WTC11 (cell line): ENCODE results near the gene MCF2L. TPM values are rescaled to one million over a fixed set of nuclear protein-coding genes. Genes with fewer than 3 reads are reported as not detected.

ENCODE experiments used
- ATAC-seq: fragments of 200-7000 bp; cut with Tn5 transposase; 2 replicates; pipeline ENCODE4 v1.10.0; 2021; ENCODE audit warnings: mild to moderate bottlenecking, moderate library complexity
- CTCF ChIA-PET: fragments of 300-600 bp; sonication (Branson Sonifier 250); formaldehyde crosslinking; loops from one replicate; lab custom pipeline; 2021; ENCODE audit warnings: antibody characterized with exemption; lab: Charles Lee
- POLR2A ChIA-PET: fragments of 350-600 bp; sonication (Branson Sonifier 250); formaldehyde crosslinking; loops from one replicate; lab custom pipeline; 2021; ENCODE audit warnings: antibody characterized with exemption; lab: Charles Lee
- DNase-seq: peaks from one replicate; pipeline ENCODE4 v3.0.0; 2021; ENCODE audit warnings: low spot score
- H3K27ac Mint-ChIP-seq: 2 replicates; pipeline ENCODE4 v1.8.0; 2021; ENCODE audit warnings: mixed read lengths
- H3K27me3 Mint-ChIP-seq: 2 replicates; pipeline ENCODE4 v1.8.0; 2021; ENCODE audit warnings: low read depth, mild to moderate bottlenecking, moderate library complexity, mixed read lengths
- H3K36me3 Mint-ChIP-seq: 2 replicates; pipeline ENCODE4 v1.8.0; 2021; ENCODE audit warnings: mixed read lengths
- H3K4me1 Mint-ChIP-seq: 2 replicates; pipeline ENCODE4 v1.8.0; 2022; ENCODE audit warnings: mixed read lengths
- H3K4me3 Mint-ChIP-seq: 2 replicates; pipeline ENCODE4 v1.8.0; 2021; ENCODE audit warnings: mild to moderate bottlenecking, moderate library complexity, mixed read lengths
- H3K9me3 Mint-ChIP-seq: 2 replicates; pipeline ENCODE4 v1.8.0; 2021; ENCODE audit warnings: mixed read lengths
- CTCF ChIP-seq: fragments of 200-600 bp; IDR thresholded peaks from 2 replicates; pipeline ENCODE4 v1.8.0; 2022; ENCODE audit warnings: antibody characterized with exemption
- E2F1 ChIP-seq: sonication (generic); formaldehyde crosslinking; IDR thresholded peaks from 2 replicates; pipeline ENCODE4 v1.8.0; 2022; ENCODE audit warnings: mild to moderate bottlenecking, missing genetic modification reagents
- E2F4 ChIP-seq: sonication (generic); formaldehyde crosslinking; IDR thresholded peaks from 2 replicates; pipeline ENCODE4 v1.8.1; 2022; ENCODE audit warnings: low read depth, mild to moderate bottlenecking, moderate library complexity, missing genetic modification reagents, borderline replicate concordance
- FOXJ3 ChIP-seq: sonication (generic); formaldehyde crosslinking; IDR thresholded peaks from 2 replicates; pipeline ENCODE4 v1.9.0; 2021; ENCODE audit warnings: missing genetic modification reagents, mild to moderate bottlenecking, borderline replicate concordance
- MAX ChIP-seq: sonication (generic); formaldehyde crosslinking; IDR thresholded peaks from 2 replicates; pipeline ENCODE4 v1.8.0; 2022; ENCODE audit warnings: mild to moderate bottlenecking, missing genetic modification reagents
- NR1H2 ChIP-seq: sonication (generic); formaldehyde crosslinking; IDR thresholded peaks from 2 replicates; pipeline ENCODE4 v1.9.0; 2021; ENCODE audit warnings: mild to moderate bottlenecking, moderate library complexity, missing genetic modification reagents
- NR2C2 ChIP-seq: sonication (generic); formaldehyde crosslinking; IDR thresholded peaks from 2 replicates; pipeline ENCODE4 v1.8.0; 2022; ENCODE audit warnings: mild to moderate bottlenecking, missing genetic modification reagents
- PREB ChIP-seq: sonication (generic); formaldehyde crosslinking; IDR thresholded peaks from 2 replicates; pipeline ENCODE4 v1.8.1; 2022; ENCODE audit warnings: mild to moderate bottlenecking, missing genetic modification reagents, moderate library complexity, borderline replicate concordance
- ZNF121 ChIP-seq: sonication (generic); formaldehyde crosslinking; IDR thresholded peaks from 2 replicates; pipeline ENCODE4 v1.8.0; 2023; ENCODE audit warnings: missing genetic modification reagents
- ZNF138 ChIP-seq: sonication (generic); formaldehyde crosslinking; conservative IDR thresholded peaks from 2 replicates; pipeline ENCODE4 v1.8.1; 2022; ENCODE audit warnings: mild to moderate bottlenecking, moderate library complexity, missing genetic modification reagents
- ZNF219 ChIP-seq: sonication (generic); formaldehyde crosslinking; IDR thresholded peaks from 2 replicates; pipeline ENCODE4 v1.8.0; 2023; ENCODE audit warnings: missing genetic modification reagents, mild to moderate bottlenecking, borderline replicate concordance
- ZNF281 ChIP-seq: sonication (generic); formaldehyde crosslinking; IDR thresholded peaks from 2 replicates; pipeline ENCODE4 v1.8.0; 2023; ENCODE audit warnings: mild to moderate bottlenecking, missing genetic modification reagents
- ZNF425 ChIP-seq: fragments of 250-450 bp; sonication (Bioruptor Pico); conservative IDR thresholded peaks from 2 replicates; pipeline ENCODE4 v1.9.0; 2021; ENCODE audit warnings: mild to moderate bottlenecking
- total RNA-seq: library from RNA; stranded (reverse); gene quantifications from 3 replicates; pipeline ENCODE4 v1.2.3, GENCODE V29; 2021

Gene MCF2L
- total RNA-seq, 1 experiment from 2014 or later, result 34.8 TPM

- TF ChIP-seq NR1H2 (CRISPR knock-in tag) (no peak), ZNF138 (CRISPR knock-in tag) (no peak), E2F4 (CRISPR knock-in tag) (no peak)
Observed at GRCh38 chr13:113084094-113084942, 115.3 kb downstream of the MCF2L start (continued).

- no peak for DNase-seq
- TF ChIP-seq ZNF219, result no peak
- no peak for TF ChIP-seq CTCF
- peaks cover 6% of the 10 kb centered on the region for H3K36me3 Mint-ChIP-seq
- H3K9me3 Mint-ChIP-seq, result no peaks in the 10 kb centered on the region
- no peak for ATAC-seq
- no peak overlapping the region for H3K4me3 Mint-ChIP-seq
- CTCF ChIA-PET, result interaction anchor here (0.7 to 2.9 kb wide), 10 partner anchors 9 to 56 kb away, joined by 3 to 17 read pairs (median 9); partner anchors contain the start of gene F10
- POLR2A ChIA-PET, result no interaction called here
- H3K27me3 Mint-ChIP-seq, result no peaks in the 10 kb centered on the region
- H3K4me1 Mint-ChIP-seq, result peaks cover 3% of the 10 kb centered on the region
- H3K27ac Mint-ChIP-seq, result no peak overlapping the region
Observed at GRCh38 chr13:113084943-113085540, 116.0 kb downstream of the MCF2L start.

- H3K27me3 Mint-ChIP-seq, result no peaks in the 10 kb centered on the region
- peaks cover 14% of the 10 kb centered on the region for H3K4me1 Mint-ChIP-seq
- no peak overlapping the region for H3K27ac Mint-ChIP-seq
- H3K36me3 Mint-ChIP-seq, result peaks cover 6% of the 10 kb centered on the region
- DNase-seq (peak; percentile 68), ATAC-seq (peak; percentile 43)
- ChIA-PET POLR2A (no interaction called here), CTCF (interaction anchor here (0.6 to 2.9 kb wide), 26 partner anchors 8 to 330 kb away, joined by 3 to 17 read pairs (median 4); partner anchors contain the start of gene F10)
- no peak overlapping the region for H3K4me3 Mint-ChIP-seq
- TF ChIP-seq NR1H2 (CRISPR knock-in tag), result no peak
- no peak for TF ChIP-seq PREB (CRISPR knock-in tag)
- TF ChIP-seq MAX (CRISPR knock-in tag), result no peak
- no peak for TF ChIP-seq E2F1 (CRISPR knock-in tag)
- TF ChIP-seq FOXJ3, result no peak
- TF ChIP-seq ZNF425, result no peak
- no peak for TF ChIP-seq ZNF121 (CRISPR knock-in tag)
- no peak for TF ChIP-seq NR2C2 (CRISPR knock-in tag)
- TF ChIP-seq ZNF281 (CRISPR knock-in tag), result no peak
- no peaks in the 10 kb centered on the region for H3K9me3 Mint-ChIP-seq
Observed at GRCh38 chr13:113086031-113086750, 117.2 kb downstream of the MCF2L start.
